Stimulated activated CD8-positive, alpha-beta memory T cell treated with anti-CD3 and anti-CD28 coated beads, Interleukin-7, amount 100 ng/mL, for 48 hours (primary cell): Measurements from ENCODE around the gene LDLRAD4.

Experiments used
- DNase-seq, 2 donors: peaks; one replicate each; pipeline ENCODE4 v3.0.0-alpha.2; 2020; ENCODE audit warnings: low read depth in 1 of 2; ENCODE audit errors: extremely low read depth in 1 of 2

The LDLRAD4 gene

DNA sequence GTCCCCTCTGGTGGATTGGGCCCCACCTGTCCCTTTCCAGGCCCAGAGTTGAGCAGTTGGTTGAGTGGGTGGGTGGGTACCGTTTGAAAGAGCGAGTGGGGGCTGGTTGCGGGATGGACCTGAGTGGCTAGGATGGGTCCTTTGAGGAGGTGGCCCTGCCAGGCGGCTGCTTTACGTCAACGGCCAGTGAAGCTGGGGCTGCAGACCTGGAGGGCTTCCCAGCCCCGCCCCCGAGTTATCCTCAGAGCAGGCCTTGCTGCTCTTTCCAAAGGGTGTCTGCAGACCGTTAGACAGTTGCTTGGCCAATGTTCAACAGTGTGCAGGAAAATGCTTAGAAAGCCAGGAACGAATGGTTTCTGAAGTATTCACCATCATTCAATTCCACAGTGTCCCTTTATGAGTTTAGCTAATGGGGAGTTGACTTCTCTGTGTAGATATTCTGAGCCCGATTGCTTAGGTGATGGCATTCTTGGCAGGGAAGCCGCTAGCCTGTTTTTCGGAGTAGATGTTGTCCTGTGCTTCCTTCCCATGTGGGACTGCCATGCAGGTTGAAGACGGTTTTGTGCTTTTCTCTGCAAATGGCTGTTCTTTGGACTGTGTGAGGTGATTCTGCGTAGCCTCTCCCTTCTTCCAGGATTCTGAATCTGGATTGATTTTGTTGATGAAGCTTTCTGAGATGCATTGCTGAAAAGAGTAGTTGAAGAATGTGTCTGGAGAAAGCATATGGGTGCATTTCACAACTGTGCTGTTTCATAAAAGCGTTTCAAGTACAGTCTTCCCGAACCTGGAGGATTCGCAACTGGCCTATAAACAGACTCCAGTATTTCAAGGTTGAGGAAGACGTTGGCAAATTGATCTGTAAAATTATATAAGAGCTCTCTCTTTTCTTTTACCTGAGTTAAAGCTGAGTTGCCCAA is 45.8 kb downstream of the LDLRAD4 start:
- DNase-seq, result no peak

DNA sequence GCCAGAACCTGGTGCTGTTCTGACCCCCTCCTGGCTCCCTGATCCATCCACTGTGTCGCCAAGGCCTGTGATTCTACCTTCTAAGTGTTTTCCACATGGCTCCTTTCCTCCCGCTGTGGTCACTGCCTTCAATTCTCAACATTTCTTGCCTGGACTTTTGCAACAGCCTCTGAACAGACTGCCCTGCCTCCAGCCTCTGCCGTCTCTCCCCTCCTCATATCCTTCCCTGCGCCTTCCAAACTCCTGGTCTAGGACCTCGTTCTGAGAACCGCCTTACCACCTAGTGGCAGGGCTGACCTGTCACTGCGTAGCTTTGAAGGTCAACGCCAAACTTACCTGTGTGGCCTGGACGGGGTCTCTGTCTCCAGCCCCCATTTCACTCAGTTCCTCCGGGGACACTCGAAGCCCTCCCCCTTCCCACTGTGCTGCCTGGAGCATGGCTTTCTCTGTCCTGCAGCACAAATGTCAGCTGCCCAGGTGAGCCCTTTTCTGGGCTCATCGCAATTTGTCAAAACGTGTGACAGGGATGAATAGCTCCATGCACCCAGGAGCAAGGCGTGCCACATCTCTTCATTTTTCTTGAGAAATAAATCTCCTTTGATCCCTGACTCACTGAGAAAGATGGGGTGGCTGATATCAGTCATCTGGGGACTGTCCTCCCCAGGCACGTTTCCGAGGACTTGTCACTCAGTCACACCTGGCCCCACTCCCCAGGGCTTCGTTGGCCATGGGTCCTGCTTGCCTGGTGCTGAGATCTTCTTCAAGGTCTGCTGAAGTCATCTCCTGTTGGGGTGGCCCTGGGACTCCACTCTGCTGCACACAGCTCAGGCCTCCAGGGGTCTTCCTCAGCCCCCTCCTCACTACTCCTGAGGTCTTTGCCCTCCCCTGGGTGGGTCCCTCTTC is 46.7 kb downstream of the LDLRAD4 start:
- peak in 1 of 2 donors; percentile 76 for DNase-seq

DNA sequence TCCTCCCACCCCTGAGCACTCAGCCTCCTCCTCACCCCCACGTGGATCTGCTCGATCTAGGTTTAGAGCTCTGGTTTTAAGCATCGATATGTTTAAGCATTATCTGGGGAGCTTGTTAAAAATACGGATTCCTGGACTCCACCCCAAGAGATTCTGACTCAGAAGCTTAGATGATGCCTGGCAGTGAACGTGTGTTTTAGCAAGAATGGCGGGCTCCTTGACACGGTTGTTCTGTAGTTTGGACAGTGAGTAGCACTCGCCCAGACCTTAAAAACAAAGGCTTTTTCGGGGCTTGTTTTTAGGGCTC is 47.3 kb downstream of the LDLRAD4 start:
- DNase-seq, result no peak

DNA sequence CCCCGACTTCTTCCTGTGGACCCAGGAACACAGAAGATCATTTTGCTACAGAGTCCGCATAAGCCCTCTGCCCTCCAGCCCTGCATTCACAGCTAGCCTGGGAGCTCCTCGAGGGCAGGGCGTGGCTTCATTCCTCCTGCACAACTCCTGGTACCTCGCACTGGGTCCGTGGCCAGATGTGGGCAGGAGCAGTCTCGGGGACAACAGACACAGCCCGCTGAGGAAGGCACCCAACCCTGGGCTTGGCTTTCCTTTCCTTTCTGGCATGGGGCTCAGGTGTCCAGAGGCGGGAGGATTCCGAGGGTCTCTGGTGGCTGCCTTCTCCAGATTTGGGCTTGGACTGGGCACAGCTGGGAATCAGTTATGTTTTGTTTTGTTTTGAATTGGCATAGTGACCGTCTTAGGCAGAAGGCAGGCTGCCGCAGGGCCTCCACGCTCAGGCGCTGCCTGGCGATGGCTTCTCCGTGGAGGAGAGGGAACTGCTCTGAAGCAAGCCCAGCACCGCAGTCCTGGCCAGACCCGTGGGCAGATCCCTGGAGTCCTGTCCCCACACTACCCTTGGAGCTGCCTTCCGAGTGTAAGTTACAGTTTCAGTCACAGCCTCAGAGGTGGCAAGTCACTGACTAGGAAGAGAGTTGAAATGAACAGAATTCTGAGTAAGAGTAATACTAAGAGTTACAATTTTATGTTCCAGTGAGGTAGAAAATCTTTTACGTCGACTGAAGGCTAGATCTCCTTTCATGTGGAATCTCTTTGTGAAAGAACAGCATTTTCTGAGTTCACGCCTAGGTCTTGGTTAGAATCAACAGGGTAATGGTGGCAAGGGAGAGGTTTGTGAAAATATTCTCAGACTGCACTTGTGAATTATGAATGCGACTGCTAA is 47.9 kb downstream of the LDLRAD4 start:
- peak in 1 of 2 donors; percentile 60 for DNase-seq

DNA sequence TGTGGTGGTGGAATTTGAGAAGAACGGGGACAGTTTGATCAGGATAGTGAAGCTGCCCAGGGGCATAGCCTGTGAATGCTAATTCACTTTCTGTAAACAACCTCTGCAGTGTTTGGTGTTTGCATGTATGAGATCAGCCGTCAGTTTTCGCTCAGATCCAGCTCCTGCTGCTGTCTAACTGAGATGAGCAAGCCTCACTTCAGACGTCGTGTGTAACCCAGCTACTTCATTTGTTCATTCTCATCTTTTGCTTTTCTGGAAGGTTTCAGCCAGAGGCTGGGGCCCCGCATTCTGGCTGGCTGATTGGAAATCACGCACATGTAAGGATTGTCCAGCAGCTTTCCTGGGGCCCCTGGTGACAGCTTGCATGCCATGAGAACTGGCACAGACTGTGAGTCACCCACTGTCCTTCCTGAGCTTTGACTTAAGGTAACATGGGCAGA is 48.9 kb downstream of the LDLRAD4 start:
- DNase-seq, result no peak

DNA sequence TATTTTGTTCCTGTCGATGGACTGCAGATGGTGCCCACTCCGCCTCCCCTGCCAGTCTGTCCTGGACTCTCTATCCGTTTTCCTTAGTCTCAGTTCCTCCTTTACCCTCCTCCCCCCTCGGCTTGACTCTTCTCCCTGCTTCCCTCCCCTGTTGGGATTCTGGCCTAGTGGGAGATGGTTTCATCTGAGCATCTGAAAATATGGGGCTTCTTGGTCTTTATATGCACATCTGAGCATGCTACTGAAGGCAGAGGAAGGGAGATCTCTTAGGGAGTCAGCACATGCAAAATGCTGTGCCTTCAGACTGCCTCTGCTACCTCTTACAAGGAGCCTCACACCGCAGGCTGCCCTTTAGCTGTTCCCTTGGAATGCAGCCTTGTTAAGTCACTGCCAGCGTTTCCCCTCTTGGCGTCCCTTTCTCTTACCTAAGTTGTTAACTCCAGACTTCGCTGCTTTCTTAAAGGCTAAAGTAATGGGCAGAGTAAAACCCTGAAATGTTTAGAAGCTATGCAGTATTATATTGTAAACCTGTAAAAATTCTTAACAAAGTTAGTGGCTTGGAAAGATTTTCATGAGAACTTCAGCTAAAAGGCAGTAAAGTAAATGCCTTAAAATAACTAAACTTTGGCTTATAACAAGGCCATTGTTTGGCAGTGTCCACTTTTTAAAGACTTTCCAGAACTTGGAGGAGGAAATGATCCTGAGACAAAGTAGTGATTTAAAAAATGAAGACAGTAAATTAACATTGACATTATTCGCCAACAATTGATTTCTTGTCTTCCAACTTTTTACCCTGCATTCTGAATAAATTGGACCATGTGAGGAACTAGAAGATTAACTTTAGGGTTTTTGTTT is 49.8 kb downstream of the LDLRAD4 start:
- no peak for DNase-seq

DNA sequence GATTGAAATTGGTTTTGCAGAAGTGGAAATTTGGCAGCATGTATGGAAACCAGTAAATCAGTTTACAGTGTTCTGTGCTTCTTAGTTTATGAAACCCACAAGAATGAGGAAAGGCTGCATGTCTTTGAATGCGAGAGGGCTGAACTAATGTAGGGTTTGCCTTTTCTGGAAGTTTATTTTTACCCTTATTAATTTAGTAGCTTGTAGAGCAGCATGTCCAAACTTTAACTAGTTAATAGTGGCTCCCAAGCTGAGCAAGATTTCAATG is 50.4 kb downstream of the LDLRAD4 start:
- DNase-seq, result no peak

DNA sequence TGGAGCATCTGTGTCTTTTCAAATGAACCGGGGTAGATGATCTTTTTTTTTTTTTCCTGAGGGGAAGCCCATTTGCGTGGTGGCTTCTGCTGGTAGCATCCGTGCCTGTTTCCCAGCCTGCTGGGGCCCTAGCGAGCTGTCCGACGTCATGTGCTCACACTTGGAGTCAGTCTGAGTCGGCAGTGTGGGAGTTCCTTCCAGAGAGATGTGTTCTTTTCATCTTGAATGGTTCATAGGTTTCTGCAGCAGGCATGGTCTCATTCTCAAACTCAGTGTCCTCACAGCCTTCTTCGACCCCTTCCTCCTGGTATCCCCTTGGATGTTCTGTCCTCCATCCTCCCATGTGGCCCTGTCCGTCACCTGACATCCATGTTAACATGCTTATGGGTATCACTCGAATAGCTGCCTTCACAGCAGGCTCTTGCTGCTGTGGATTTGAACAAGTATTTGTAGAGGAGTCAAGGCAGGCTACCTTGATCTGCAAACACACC is 51.0 kb downstream of the LDLRAD4 start:
- DNase-seq, result no peak

DNA sequence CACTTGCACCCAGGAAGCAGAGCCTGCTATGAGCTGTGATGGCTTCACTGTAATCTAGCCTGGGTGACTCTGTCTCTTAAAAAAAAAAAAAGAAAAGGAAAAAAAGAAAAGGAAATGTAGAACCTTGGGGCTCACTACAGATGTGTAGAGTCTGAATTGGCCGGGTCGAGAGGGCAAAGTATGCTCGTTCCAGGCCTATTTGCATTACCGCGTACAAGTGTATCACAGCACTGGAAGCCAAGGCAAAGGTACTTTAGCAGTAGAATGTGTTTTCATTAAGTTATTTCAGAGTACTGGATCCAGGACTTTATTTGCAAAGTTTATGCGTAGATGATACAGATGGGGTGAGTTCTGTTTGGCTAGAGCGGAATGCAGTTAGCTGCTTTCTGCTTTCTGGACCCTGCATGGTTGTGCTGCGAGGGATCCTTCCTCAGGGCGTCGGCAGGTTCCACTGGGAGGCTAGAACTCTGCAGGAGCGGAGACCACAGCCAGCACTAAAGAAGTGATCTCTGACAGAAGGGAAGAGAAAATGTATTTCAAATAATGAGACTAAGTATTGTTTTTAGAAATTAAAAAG is 51.8 kb downstream of the LDLRAD4 start:
- no peak for DNase-seq

DNA sequence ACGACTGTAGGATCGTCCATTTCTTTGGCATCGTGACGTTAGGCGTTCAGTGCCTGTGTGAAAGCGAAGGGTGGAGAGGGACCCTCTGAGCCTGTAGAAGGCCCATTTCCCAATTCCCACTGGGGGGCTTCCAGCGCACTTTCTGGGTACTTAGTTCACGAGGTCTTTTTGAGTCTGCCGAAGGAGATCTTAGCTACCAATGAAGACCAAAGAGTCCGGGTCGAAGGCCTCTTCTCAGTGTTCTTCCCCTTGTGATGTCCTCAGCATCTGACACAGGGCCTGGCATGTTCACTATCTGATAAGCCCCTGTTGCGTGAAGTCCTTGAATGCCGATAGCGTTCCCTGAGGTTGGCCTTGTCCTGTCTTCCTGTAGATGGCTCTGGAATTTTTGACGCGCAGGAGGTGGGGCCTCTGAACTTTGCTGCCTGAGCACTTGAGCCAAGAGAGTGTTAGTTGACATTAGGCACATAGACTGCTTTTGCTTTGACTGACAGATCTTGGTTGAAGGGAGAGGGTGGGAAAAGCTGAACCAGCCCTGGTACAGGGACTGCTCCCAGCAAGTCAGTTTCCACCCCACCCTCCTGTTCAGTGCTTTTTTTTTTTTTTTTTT is 52.8 kb downstream of the LDLRAD4 start:
- no peak for DNase-seq

DNA sequence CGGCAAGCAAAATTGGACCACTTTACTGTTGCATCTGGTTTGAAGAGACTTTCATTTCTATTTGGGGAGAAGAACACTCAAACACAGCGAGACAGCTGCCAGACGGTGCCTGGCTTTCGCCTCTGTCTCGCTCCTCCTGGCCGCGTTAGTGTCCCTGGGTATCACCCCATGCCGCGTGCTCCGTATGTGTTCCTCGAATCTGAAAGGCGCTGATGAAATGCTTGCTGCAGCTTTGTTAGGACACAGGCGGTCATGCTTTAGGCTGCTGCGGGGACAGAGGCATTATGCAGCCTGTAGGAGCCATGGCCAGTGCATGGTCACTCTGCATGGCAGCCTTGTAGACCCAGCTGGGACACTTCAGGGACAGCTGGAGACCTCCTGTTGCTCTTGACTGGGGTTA is 53.9 kb downstream of the LDLRAD4 start:
- no peak for DNase-seq

DNA sequence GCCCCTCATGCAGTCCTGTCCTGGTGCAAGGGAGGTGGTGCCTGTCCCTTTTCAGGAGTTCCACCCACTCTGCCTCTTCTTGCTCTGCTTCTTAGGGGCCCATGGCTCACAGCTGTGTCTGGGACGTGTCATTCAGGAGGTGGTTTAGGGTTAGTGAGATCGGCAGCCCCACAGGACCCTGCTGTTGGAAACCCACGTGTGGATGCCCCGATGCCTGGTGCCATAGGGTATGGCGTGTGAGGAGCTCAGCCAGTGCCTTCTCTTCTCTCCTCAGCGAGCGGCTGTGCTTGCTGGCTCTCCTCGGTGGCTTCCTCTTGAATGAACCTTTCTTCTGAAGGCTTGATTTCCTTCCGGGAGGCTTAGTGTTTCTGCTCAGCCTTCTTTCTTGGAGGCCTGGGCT is 55.2 kb downstream of the LDLRAD4 start:
- DNase-seq, result no peak

DNA sequence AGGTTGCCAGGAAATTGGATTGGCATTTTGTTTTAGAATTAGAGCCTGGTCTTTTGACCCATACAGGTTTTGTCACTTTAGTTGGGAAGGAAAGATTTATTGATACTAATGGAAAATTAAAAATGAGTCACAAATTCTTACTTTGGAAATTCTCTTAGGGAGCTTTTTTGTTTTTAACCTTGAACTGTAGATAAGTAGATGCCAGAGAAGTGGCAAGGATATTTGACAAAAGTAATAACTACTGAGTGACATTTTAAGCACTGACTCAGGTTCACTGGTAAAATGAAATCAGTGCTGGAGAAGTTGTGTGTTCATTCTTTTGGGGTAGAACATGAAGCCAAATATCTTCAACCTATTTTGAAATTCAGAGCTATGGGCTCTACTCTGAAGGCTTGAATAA is 56.5 kb downstream of the LDLRAD4 start:
- no peak for DNase-seq

DNA sequence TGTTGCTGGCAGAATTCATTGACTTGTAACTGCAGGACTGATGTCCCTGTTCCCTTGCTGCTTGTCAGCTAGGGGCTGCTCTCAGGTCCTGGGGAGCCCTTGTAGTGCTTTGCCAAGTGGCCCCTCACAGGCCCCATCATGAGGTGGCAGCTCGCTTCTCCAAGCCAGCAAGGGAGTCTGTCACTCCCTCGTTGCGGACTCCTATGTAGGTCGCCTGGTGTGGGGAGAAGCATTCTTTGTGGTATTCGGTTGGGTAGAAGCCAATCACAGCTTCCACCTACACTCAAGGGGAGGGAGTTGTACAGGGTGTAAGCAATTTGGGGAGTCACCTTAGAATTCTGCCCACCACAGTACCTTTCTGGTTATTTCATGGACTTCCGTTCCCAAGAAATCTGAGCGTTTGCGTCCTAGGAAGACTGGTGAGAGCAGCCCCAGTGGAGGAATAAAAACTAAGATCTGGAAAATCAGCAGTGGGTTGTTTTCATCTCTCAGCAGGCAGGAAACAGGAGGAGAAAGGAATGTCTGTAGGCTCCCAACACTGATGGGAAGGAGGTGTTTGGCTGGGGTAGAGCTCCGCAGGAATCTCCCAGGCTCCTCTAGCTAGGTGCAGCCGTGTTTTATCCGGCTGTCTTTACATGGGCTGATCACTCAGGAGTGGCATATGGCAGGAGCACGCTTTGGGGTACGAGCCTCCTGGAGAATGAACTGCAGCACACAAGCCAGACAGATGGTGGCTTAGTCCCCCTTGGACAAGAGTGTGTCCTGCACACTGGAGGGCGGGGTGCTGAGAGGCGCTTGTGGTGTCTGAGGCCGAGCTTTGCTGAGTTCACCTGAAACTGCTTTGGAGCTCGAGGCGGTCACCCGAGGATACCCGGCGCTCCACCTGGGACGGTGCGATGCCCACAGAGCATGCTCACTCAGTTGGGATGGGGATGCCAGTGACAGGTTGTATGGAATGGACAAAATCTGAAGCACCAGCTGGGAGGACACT is 58.3 kb downstream of the LDLRAD4 start:
- no peak for DNase-seq

DNA sequence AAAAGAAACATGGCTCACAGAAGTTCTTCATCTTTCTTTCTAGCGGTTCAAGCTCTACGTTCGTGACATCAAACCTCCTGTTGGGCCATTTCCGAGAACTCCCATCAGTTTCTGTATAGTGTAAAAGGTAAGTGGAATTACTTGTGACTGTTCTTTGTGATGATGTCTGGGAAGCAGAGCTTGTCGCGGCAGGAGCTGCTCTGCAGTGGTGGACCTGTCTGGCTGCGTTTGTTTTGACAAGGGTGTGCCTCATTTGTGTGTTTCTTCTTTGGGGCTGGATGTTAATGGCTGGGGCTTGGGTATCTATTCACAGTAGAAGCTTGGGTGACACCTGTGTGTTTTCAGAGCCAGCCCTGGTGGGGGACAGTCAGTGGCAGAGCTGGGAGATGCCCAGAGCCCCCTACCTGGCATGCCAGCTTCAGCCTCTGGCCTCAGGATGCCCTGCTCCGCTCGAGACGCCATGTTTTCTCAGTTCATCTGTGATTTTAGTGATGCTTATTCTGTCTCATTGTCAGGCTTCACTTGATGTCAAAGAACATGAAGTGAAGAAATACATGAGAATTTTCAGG is 59.6 kb downstream of the LDLRAD4 start:
- no peak for DNase-seq

DNA sequence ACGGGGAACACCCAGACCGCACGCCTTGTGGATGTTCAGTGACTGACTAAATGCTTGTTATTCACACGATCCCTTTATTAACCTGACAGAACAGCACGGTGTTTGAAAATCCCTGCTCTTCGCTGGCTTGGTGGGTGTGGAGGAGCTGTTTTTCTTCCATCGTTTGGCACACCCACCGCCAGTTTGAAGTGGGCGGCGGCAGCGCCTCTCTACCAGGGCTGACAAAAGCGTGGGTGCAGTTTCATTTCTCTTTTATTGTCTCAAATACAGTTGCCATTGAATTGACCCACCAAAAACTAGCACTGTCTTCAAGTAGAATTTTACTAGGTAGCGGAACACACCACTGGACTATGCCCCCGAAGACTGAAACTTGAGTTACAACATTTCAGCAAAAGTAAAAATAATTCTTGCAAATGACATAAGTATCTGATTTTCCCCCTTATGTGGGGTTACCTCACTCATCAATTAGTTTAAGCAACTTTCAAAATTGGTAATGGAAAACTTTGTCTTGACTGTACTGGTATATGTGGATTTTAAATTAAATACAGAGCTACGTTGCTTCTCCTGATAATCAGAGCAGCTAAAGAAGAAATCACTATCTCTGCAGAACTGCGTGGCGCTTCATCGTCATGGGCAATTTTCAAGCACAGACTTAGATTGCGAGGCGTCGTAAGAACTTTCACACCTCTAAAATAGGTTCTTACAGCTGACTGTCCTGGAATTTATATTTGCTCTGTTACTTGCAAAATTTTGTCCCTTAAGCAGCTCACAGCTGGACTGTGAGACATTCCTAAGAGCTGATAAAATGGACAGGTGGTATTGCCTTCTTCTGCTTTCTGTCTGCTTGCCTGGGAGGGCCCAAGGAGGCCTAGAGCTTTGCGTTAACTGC is 60.9 kb downstream of the LDLRAD4 start:
- DNase-seq, result no peak
